ENCODE data around the gene SYNE3.

- TF ChIP-seq CTCF (IDR thresholded peaks at IDR 0.05) (no peak), POLR2A (IDR thresholded peaks at IDR 0.05) (no peak), EP300 (IDR thresholded peaks at IDR 0.05) (no peak)
These were observed 25.8 kb upstream of the SYNE3 start for GRCh38 chr14:95541932-95542930.
